Vagina (tissue), 2 donors: Measurements from ENCODE around the gene RIPK3. TPM values are rescaled to one million over a fixed set of nuclear protein-coding genes. Genes with fewer than 3 reads are reported as not detected.
A peak's percentile ranks its signal among the peaks of the same experiment; 100 is the strongest.
"Not testable (repeated sequence)": the region's sequence is repeated elsewhere in the genome, so short reads cannot be mapped to it uniquely, and the experiment has no call there.

ENCODE experiments used
- DNase-seq, 2 donors: peaks; one replicate each; pipeline ENCODE4 v3.0.0-alpha.2; 2017; ENCODE audit errors: extremely low spot score in 2 of 2
- H3K27ac ChIP-seq: fragments of 200-600 bp; sonication (generic); one replicate; pipeline ENCODE4 v1.5.1; 2019
- H3K27me3 ChIP-seq: fragments of 200-600 bp; sonication (generic); one replicate; pipeline ENCODE4 v1.5.1; 2019
- H3K36me3 ChIP-seq, 2 donors: fragments of 200-600 bp; sonication (generic); one replicate each; pipeline ENCODE4 v1.5.1; 2017 to 2019
- H3K4me1 ChIP-seq: fragments of 200-600 bp; sonication (generic); one replicate; pipeline ENCODE4 v1.5.1; 2019
- H3K4me3 ChIP-seq, 2 donors: fragments of 200-600 bp; sonication (generic); 1 replicate in 1 of 2; 2 replicates in 1 of 2; pipeline ENCODE4 v1.5.1; 2016 to 2019
- H3K9me3 ChIP-seq: fragments of 200-600 bp; sonication (generic); one replicate; pipeline ENCODE4 v1.5.1; 2019
- POLR2A ChIP-seq, 2 donors: fragments of 450-650 bp; IDR thresholded peaks; one replicate each; pipeline ENCODE4 v1.6.1; 2017; ENCODE audit warnings: antibody characterized with exemption in 2 of 2, mild to moderate bottlenecking in 2 of 2, moderate library complexity in 2 of 2
- POLR2AphosphoS5 ChIP-seq, 2 donors: sonication (generic); formaldehyde crosslinking; IDR thresholded peaks; one replicate each; pipeline ENCODE4 v1.9.0; 2017; ENCODE audit warnings: antibody characterized with exemption in 2 of 2, mild to moderate bottlenecking in 2 of 2, low read depth in 1 of 2; ENCODE audit not compliant: insufficient read depth in 1 of 2
- intact Hi-C: fragments of 100-400 bp; cut with DNase I; formaldehyde crosslinking; loops from one replicate; pipeline ENCODE4 v1.15.1; 2023
- total RNA-seq: library from RNA; depleted of rRNA; stranded (reverse); fragments of >200 nt; gene quantifications from one replicate; pipeline ENCODE4 v1.2.3, GENCODE V29; 2016
- TF ChIP-seq, protein P1 (sequence below), 3 experiments: fragments of 450-650 bp in 2 of 3; fragments of 200-600 bp in 1 of 3; sonication (generic) in 1 of 3; IDR thresholded peaks; one replicate each; pipeline ENCODE4 v1.5.1; 2017 to 2019; ENCODE audit warnings: antibody characterized with exemption in 3 of 3, mild to moderate bottlenecking in 2 of 3, moderate library complexity in 2 of 3

The RIPK3 gene
- total RNA-seq, 1 donor from 2014 or later = 10.1 TPM

DNA sequence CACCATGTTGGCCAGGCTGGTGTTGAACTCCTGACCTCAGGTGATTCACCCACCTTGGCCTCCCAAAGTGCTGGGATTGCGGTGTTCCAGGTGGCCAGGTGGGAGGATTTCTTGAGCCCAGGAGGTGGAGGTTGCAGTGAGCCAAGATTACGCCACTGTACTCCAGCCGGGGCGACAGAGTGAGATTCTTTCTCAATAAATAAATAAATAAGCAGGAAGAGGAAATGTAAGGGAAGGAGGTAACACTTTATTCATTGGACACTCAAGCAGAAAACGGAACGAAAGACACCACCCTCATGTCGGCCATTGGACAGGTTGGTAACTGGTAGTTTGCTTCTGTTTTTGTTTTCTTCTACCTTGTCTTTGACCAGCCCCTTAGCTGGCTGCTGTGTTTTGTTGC is 15.2 kb upstream of the RIPK3 start:
- Histone ChIP-seq H3K27ac (peak overlapping the region; percentile 81), H3K27me3 (no peaks in the 10 kb centered on the region), H3K36me3 (no peaks in the 10 kb centered on the region), H3K4me3 (no peak overlapping the region), H3K4me1 (no peaks in the 10 kb centered on the region), H3K9me3 (no peaks in the 10 kb centered on the region)
- TF ChIP-seq, protein P1, sequence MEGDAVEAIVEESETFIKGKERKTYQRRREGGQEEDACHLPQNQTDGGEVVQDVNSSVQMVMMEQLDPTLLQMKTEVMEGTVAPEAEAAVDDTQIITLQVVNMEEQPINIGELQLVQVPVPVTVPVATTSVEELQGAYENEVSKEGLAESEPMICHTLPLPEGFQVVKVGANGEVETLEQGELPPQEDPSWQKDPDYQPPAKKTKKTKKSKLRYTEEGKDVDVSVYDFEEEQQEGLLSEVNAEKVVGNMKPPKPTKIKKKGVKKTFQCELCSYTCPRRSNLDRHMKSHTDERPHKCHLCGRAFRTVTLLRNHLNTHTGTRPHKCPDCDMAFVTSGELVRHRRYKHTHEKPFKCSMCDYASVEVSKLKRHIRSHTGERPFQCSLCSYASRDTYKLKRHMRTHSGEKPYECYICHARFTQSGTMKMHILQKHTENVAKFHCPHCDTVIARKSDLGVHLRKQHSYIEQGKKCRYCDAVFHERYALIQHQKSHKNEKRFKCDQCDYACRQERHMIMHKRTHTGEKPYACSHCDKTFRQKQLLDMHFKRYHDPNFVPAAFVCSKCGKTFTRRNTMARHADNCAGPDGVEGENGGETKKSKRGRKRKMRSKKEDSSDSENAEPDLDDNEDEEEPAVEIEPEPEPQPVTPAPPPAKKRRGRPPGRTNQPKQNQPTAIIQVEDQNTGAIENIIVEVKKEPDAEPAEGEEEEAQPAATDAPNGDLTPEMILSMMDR (IDR thresholded peaks at IDR 0.05) = no peak
- TF ChIP-seq POLR2A (IDR thresholded peaks at IDR 0.05) (no peak), POLR2AphosphoS5 (IDR thresholded peaks at IDR 0.05; ENCODE audit: insufficient read depth in 1 of 2, low read depth in 1 of 2) (no peak)
- intact Hi-C loops = no loop called here
- DNase-seq = no peak

DNA sequence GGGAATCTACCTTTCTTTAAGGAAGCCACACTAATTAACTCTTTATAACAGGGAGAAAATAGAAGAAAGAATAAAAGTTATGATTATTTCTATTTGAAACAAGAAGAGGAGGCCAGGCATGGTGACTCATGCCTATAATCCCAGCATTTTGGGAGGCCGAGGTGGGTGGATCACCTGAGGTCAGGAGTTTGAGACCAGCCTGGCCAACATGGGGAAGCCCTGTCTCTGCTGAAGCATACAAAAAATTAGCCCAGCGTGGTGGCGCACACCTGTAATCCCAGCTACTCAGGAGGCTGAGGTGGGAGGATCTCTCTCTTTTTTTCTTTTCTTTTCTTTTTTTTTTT is 14.7 kb upstream of the RIPK3 start:
- DNase-seq, intact Hi-C loops, H3K36me3 ChIP-seq, H3K4me1 ChIP-seq, H3K4me3 ChIP-seq, H3K27me3 ChIP-seq, H3K9me3 ChIP-seq: not testable (repeated sequence)
- H3K27ac ChIP-seq = peak overlapping the region; percentile 81

DNA sequence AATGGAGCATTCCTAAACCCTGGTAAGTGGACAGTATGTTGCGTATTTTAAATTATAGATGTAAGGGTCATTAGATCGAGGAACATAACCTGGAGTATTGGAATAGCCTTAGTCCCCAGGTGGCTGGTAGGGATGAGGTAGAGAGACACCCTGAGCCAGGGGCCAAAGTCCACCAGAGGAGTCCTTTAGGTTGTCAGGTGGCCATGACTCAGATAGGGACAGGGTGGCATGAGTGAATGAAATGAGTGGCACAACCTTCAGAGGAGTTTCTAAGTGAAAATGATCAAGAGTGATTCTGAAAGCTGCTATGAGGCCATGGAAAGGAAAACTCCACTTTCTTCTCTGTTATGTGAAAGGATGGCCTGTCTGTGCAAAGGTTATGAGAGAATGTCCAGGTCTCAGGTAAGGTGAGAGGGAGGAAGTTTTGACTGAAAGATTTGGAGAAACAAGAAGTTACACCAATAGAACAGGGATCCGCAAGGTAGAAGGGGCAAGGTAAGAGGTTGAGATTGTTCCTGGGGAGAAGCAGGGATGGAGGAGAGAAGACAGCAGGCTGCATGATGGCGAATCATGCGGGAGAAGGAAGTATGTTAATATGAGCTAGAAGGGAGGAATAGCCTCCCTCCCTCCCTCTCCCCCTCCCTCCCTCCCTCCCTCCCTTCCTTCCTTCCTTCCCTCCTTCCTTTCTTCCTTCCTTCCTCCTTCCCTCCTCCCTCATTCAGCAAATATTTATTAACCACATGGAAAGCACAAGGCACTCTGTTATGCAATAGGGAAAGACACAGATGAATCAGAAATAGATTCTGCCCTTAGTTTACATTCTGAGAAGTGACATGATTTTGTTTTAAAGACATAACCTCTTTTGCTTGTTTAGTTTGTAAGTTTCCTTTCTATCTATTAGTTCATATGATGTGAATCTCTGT is 14.0 kb upstream of the RIPK3 start:
- Histone ChIP-seq H3K4me1 (no peaks in the 10 kb centered on the region), H3K27ac (peak overlapping the region; percentile 81), H3K9me3 (no peaks in the 10 kb centered on the region), H3K4me3 (no peak overlapping the region), H3K36me3 (no peaks in the 10 kb centered on the region), H3K27me3 (no peaks in the 10 kb centered on the region)
- TF ChIP-seq POLR2A (IDR thresholded peaks at IDR 0.05) = no peak
- peak in 1 of 2 donors; percentile 36 for TF ChIP-seq POLR2AphosphoS5 (IDR thresholded peaks at IDR 0.05; ENCODE audit: insufficient read depth in 1 of 2, low read depth in 1 of 2)
- no peak for DNase-seq
- intact Hi-C loops = no loop called here

DNA sequence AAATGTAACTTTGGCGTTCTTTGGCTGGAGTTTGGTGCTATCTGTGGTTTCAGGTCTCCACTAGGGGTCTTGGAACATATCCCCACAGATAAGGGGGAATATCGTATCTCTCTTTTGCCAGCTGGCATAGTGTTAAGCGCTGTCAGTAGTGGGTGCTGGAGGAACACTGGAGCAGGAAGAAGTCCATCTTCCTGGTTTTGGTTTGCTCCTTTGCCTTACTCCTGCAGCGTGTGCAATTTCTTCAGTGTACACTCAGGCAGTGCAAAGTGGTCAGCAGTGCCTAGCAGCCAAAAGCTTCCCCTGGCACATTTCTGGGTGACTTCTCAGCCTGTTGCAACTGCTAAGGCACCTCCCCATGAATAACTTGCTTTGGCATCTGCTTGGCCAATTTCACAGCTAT is 11.7 kb upstream of the RIPK3 start:
- no peaks in the 10 kb centered on the region for H3K4me1 ChIP-seq
- H3K9me3 ChIP-seq = no peaks in the 10 kb centered on the region
- H3K27ac ChIP-seq = peak overlapping the region; percentile 10
- no peak for TF ChIP-seq POLR2A (IDR thresholded peaks at IDR 0.05)
- TF ChIP-seq, protein P1 (IDR thresholded peaks at IDR 0.05) = no peak
- no peak for TF ChIP-seq POLR2AphosphoS5 (IDR thresholded peaks at IDR 0.05; ENCODE audit: insufficient read depth in 1 of 2, low read depth in 1 of 2)
- H3K27me3 ChIP-seq = no peaks in the 10 kb centered on the region
- H3K36me3 ChIP-seq = no peaks in the 10 kb centered on the region
- intact Hi-C loops = no loop called here
- no peak for DNase-seq
- no peak overlapping the region for H3K4me3 ChIP-seq

DNA sequence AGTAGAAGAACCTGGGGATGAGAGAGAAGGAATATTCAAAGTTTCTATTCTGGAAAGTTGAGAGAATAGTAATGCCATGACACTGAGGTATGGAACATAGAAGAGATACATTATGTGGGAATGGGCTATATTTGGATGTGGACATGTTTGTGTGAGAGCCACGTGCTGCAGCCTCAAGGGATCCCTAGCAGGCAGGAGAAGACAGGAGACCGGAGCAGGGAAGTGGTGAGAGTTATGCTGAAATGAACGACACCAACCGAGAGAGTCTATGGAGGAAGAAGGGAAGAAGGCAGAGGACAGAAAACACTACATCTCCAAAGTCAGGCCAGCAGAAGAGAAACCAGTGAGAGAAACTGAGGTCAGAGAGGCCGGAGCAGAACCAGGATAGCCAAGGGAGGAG is 10.0 kb upstream of the RIPK3 start:
- H3K9me3 ChIP-seq = no peaks in the 10 kb centered on the region
- intact Hi-C loops = no loop called here
- no peak overlapping the region for H3K27ac ChIP-seq
- DNase-seq = no peak
- H3K4me1 ChIP-seq = no peaks in the 10 kb centered on the region
- H3K36me3 ChIP-seq = no peaks in the 10 kb centered on the region
- no peak overlapping the region for H3K4me3 ChIP-seq
- H3K27me3 ChIP-seq = no peaks in the 10 kb centered on the region
- TF ChIP-seq POLR2A (IDR thresholded peaks at IDR 0.05) (no peak), POLR2AphosphoS5 (IDR thresholded peaks at IDR 0.05; ENCODE audit: insufficient read depth in 1 of 2, low read depth in 1 of 2) (no peak)
- TF ChIP-seq, protein P1 (IDR thresholded peaks at IDR 0.05) = no peak

DNA sequence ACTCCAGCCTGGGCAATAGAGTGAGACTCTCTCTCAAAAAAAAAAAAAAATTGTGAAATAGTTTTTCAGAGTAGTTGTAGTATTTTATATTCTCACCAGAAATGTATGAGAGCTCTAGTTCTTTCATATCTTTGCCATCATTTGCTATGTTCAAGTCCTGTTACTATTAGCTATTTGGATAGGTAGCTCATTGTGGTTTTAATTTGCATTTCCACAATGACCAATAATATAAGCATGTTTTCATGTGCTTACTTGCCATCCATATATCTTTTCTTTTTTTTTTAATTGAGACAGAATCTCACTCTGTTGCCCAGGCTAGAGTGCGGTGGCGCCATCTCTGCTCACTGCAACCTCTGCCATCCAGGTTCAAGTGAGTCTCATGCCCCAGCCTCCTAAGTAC is 8.4 kb upstream of the RIPK3 start:
- DNase-seq = no peak
- Histone ChIP-seq H3K36me3 (no peaks in the 10 kb centered on the region), H3K4me1 (no peaks in the 10 kb centered on the region), H3K27me3 (no peaks in the 10 kb centered on the region), H3K4me3 (no peak overlapping the region), H3K27ac (no peak overlapping the region), H3K9me3 (no peaks in the 10 kb centered on the region)
- TF ChIP-seq POLR2A (IDR thresholded peaks at IDR 0.05) (no peak), POLR2AphosphoS5 (IDR thresholded peaks at IDR 0.05; ENCODE audit: insufficient read depth in 1 of 2, low read depth in 1 of 2) (no peak)
- TF ChIP-seq, protein P1 (IDR thresholded peaks at IDR 0.05) = no peak
- intact Hi-C loops = no loop called here
